IMR-90 (cell line): Measurements from ENCODE around the gene ZFHX3. TPM values are rescaled to one million over a fixed set of nuclear protein-coding genes. Genes with fewer than 3 reads are reported as not detected.

Source experiments
- ATAC-seq: fragments of 200-7000 bp; cut with Tn5 transposase; 2 replicates; pipeline ENCODE4 v1.9.1; 2020; ENCODE audit warnings: low read depth, mild to moderate bottlenecking, moderate library complexity
- BruUV-seq: library from RNA; stranded (reverse); fragments of 400-500 nt; replicated peaks from 2 replicates; lab custom pipeline; 2021; lab: Mats Ljungman, UMichigan
- CTCF ChIA-PET: fragments of 300-600 bp; formaldehyde crosslinking; extraction: SDS; loops from one replicate; lab custom pipeline; 2021; ENCODE audit warnings: antibody characterized with exemption; lab: Yijun Ruan, JAX
- POLR2A ChIA-PET: fragments of 300-600 bp; sonication (Branson Sonifier 250); formaldehyde crosslinking; loops from one replicate; lab custom pipeline; 2022; ENCODE audit warnings: antibody characterized with exemption; ENCODE audit not compliant: unreplicated experiment; lab: Charles Lee
- DNase-seq: peaks from one replicate; pipeline ENCODE4 v3.0.0; 2013
- H2AFZ ChIP-seq: replicated peaks from 2 replicates; pipeline ENCODE3; 2013; ENCODE audit warnings: low read length, mild to moderate bottlenecking; ENCODE audit not compliant: poor library complexity
- H2AK5ac ChIP-seq: 2 replicates; pipeline ENCODE4 v1.6.1; 2013; ENCODE audit warnings: low read depth, low read length, inconsistent platforms
- H2AK9ac ChIP-seq: replicated peaks from 2 replicates; pipeline ENCODE3; 2013; ENCODE audit warnings: mild to moderate bottlenecking, low read depth, low read length, moderate library complexity; ENCODE audit not compliant: poor library complexity
- H2BK120ac ChIP-seq: 2 replicates; pipeline ENCODE4 v1.6.1; 2013; ENCODE audit warnings: low read depth, low read length, inconsistent platforms
- H2BK15ac ChIP-seq: 3 replicates; pipeline ENCODE4 v1.6.1; 2013; ENCODE audit warnings: low read depth, low read length, inconsistent platforms
- H2BK20ac ChIP-seq: 2 replicates; pipeline ENCODE4 v1.6.1; 2013; ENCODE audit warnings: low read depth, mild to moderate bottlenecking, inconsistent platforms, low read length, moderate library complexity
- H2BK5ac ChIP-seq: 2 replicates; pipeline ENCODE4 v1.6.1; 2013; ENCODE audit warnings: mild to moderate bottlenecking, low read depth, low read length, inconsistent platforms; ENCODE audit not compliant: poor library complexity, severe bottlenecking
- H3K14ac ChIP-seq: replicated peaks from 2 replicates; pipeline ENCODE4 v1.6.1; 2013; ENCODE audit warnings: low read depth, low read length, inconsistent platforms
- H3K18ac ChIP-seq: 2 replicates; pipeline ENCODE4 v1.6.1; 2013; ENCODE audit warnings: low read depth, low read length, control low read depth
- H3K23ac ChIP-seq: 2 replicates; pipeline ENCODE4 v1.6.1; 2013; ENCODE audit warnings: low read depth, low read length, inconsistent platforms
- H3K27ac ChIP-seq: 2 replicates; pipeline ENCODE4 v1.5.1; 2013; ENCODE audit warnings: mild to moderate bottlenecking, control low read depth, low read length; ENCODE audit not compliant: insufficient read depth
- H3K27me3 ChIP-seq: 2 replicates; pipeline ENCODE4 v1.6.1; 2013; ENCODE audit warnings: low read length; ENCODE audit not compliant: control insufficient read depth, insufficient read depth
- H3K36me3 ChIP-seq: 2 replicates; pipeline ENCODE4 v1.6.1; 2013; ENCODE audit warnings: low read length, mixed read lengths; ENCODE audit not compliant: control insufficient read depth, insufficient read depth
- H3K4ac ChIP-seq: 2 replicates; pipeline ENCODE4 v1.6.1; 2013; ENCODE audit warnings: low read depth, low read length, inconsistent platforms
- H3K4me1 ChIP-seq: 2 replicates; pipeline ENCODE4 v1.6.1; 2013; ENCODE audit warnings: low read length, mixed read lengths; ENCODE audit not compliant: control insufficient read depth, insufficient read depth
- H3K4me2 ChIP-seq: 2 replicates; pipeline ENCODE4 v1.6.1; 2013; ENCODE audit warnings: low read depth, mild to moderate bottlenecking, control low read depth, low read length, moderate library complexity
- H3K4me3 ChIP-seq: 2 replicates; pipeline ENCODE4 v1.5.1; 2013; ENCODE audit warnings: low read depth, mild to moderate bottlenecking, control low read depth, low read length, moderate library complexity; ENCODE audit not compliant: insufficient read depth
- H3K56ac ChIP-seq: 2 replicates; pipeline ENCODE4 v1.6.1; 2013; ENCODE audit warnings: low read length, inconsistent platforms; ENCODE audit not compliant: insufficient read depth; ENCODE audit errors: extremely low read depth
- H3K79me1 ChIP-seq, 2 experiments: 2 replicates each; pipeline ENCODE4 v1.6.1; 2013; ENCODE audit warnings: low read length in 2 of 2, inconsistent platforms in 1 of 2, low read depth in 1 of 2
- H3K9ac ChIP-seq: 2 replicates; pipeline ENCODE4 v1.6.1; 2013; ENCODE audit warnings: low read depth, low read length, control low read depth
- H3K9me1 ChIP-seq: 2 replicates; pipeline ENCODE4 v1.6.1; 2013; ENCODE audit warnings: low read length, inconsistent platforms; ENCODE audit not compliant: insufficient read depth
- H3K9me3 ChIP-seq: 2 replicates; pipeline ENCODE4 v1.6.1; 2013; ENCODE audit warnings: low read length; ENCODE audit not compliant: control insufficient read depth, insufficient read depth
- H4K20me1 ChIP-seq: 2 replicates; pipeline ENCODE4 v1.6.1; 2013; ENCODE audit warnings: low read length, inconsistent platforms; ENCODE audit not compliant: insufficient read depth
- H4K5ac ChIP-seq: 2 replicates; pipeline ENCODE4 v1.6.1; 2013; ENCODE audit warnings: mild to moderate bottlenecking, low read depth, low read length, control low read depth
- H4K8ac ChIP-seq, 2 experiments: 2 replicates each; pipeline ENCODE4 v1.6.1; 2013; ENCODE audit warnings: low read depth in 2 of 2, low read length in 2 of 2, control low read depth in 1 of 2, inconsistent platforms in 1 of 2
- H4K91ac ChIP-seq: 2 replicates; pipeline ENCODE4 v1.6.1; 2013; ENCODE audit warnings: low read depth, low read length, inconsistent platforms; ENCODE audit not compliant: insufficient read depth
- NFE2L2 ChIP-seq: fragments of 150-350 bp; IDR thresholded peaks from 2 replicates; pipeline ENCODE4 v1.6.1; 2016; ENCODE audit warnings: low read depth, mild to moderate bottlenecking, low read length
- RFX5 ChIP-seq: IDR thresholded peaks from 2 replicates; pipeline ENCODE4 v1.8.0; 2012; ENCODE audit warnings: low read depth, mild to moderate bottlenecking, low read length, moderate library complexity
- WGBS, 2 experiments: methylation state at CpG; one replicate each; pipeline versions ENCODE4 v1.1.5 to v1.1.7; 2013; ENCODE audit warnings: missing lambda C conversion rate in 2 of 2; ENCODE audit not compliant: insufficient read length in 1 of 2; ENCODE audit errors: extremely low coverage in 2 of 2; 5-methylcytosine and 5-hydroxymethylcytosine counted together
- dilution Hi-C: fragments of 300-500 bp; cut with HindIII; formaldehyde crosslinking; loops from one replicate; pipeline ENCODE4 v1.14.3; 2018; ENCODE audit warnings: low sequenced_read_pairs; ENCODE audit not compliant: unreplicated experiment
- in situ Hi-C: fragments of 300-500 bp; cut with MboI; formaldehyde crosslinking; loops from 3 replicates; pipeline ENCODE4 v1.14.3; 2019; ENCODE audit warnings: low sequenced_read_pairs, inconsistent platforms, mixed read lengths
- intact Hi-C: fragments of 100-400 bp; cut with micrococcal nuclease; formaldehyde crosslinking; loops from 2 replicates; pipeline ENCODE4 v1.10.0; 2022
- polyA plus RNA-seq, 3 experiments: library from polyadenylated mRNA; depleted of rRNA; stranded (reverse); fragments of >200 nt; gene quantifications; 2 replicates each; pipeline ENCODE4 v1.2.3, GENCODE V29; 2012; ENCODE audit warnings: low replicate concordance in 1 of 3
- total RNA-seq: library from RNA; depleted of rRNA; stranded (reverse); fragments of >200 nt; gene quantifications from 2 replicates; pipeline ENCODE4 v1.2.3, GENCODE V29; 2012
- TF ChIP-seq, protein P1 (sequence below): conservative IDR thresholded peaks from 2 replicates; pipeline ENCODE4 v1.5.1; 2012; ENCODE audit warnings: mild to moderate bottlenecking, low read depth, low read length, improper control_type of control experiment

ZFHX3 gene
- total and polyA plus RNA-seq, 2 of the 4 experiments (the other 2 are of a cell fraction): 1.4 to 1.7 TPM

DNA sequence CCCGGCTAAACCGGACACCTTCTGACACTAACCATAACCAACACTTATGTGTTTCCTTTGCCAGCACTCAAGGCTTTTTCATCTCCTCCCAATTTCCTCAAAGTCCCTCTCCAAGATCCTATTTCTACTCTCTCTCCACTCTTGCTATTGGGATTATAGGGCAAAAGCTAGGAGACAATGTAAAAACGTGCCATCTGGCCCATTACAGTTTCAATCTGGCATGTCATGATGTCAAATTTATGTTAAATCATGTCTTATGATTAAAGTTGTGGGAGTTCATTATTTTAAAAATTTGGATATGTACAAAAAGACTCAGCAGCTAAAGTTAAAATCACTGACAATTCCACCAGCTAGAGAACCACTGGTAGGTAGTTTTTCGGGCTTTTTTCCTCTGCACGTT, 77.3 kb downstream of the ZFHX3 start:
- H3K18ac ChIP-seq: no peak overlapping the region
- H2AK9ac ChIP-seq: no peak overlapping the region
- no peak overlapping the region for H3K4ac ChIP-seq
- in situ Hi-C loops: no loop called here
- no peak overlapping the region for H2AFZ ChIP-seq
- H3K36me3 ChIP-seq: no peaks in the 10 kb centered on the region; the same call in 1 of the 2 replicates
- no peak overlapping the region for H3K4me2 ChIP-seq
- WGBS, 2 experiments: 100% methylated on average over 2 of the region's 5 CpGs; no CpG with 5 or more reads in 1 of the 2 experiments
- H2BK20ac ChIP-seq: no peak overlapping the region
- no peak overlapping the region; the same call in 1 of the 2 replicates for H4K91ac ChIP-seq
- no peaks in the 10 kb centered on the region for H3K27me3 ChIP-seq
- TF ChIP-seq NFE2L2 (no peak), RFX5 (no peak)
- TF ChIP-seq, protein P1, sequence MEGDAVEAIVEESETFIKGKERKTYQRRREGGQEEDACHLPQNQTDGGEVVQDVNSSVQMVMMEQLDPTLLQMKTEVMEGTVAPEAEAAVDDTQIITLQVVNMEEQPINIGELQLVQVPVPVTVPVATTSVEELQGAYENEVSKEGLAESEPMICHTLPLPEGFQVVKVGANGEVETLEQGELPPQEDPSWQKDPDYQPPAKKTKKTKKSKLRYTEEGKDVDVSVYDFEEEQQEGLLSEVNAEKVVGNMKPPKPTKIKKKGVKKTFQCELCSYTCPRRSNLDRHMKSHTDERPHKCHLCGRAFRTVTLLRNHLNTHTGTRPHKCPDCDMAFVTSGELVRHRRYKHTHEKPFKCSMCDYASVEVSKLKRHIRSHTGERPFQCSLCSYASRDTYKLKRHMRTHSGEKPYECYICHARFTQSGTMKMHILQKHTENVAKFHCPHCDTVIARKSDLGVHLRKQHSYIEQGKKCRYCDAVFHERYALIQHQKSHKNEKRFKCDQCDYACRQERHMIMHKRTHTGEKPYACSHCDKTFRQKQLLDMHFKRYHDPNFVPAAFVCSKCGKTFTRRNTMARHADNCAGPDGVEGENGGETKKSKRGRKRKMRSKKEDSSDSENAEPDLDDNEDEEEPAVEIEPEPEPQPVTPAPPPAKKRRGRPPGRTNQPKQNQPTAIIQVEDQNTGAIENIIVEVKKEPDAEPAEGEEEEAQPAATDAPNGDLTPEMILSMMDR: no peak
- no peak overlapping the region for H2BK120ac ChIP-seq
- H3K4me3 ChIP-seq: no peak overlapping the region
- ATAC-seq (no peak), DNase-seq (no peak)
- no peak overlapping the region for H2BK15ac ChIP-seq
- no peaks in the 10 kb centered on the region for H3K9me3 ChIP-seq
- H3K23ac ChIP-seq: no peak overlapping the region
- H3K56ac ChIP-seq: no peak overlapping the region
- no peak overlapping the region for H3K9ac ChIP-seq
- dilution Hi-C loops: no loop called here
- H3K9me1 ChIP-seq: peaks cover 2% of the 10 kb centered on the region; the same call in 1 of the 2 replicates
- peaks cover 22% of the 10 kb centered on the region for H4K20me1 ChIP-seq
- no peak overlapping the region for H3K27ac ChIP-seq
- H2AK5ac ChIP-seq: no peak overlapping the region
- no peak overlapping the region for H3K14ac ChIP-seq
- H2BK5ac ChIP-seq: no peak overlapping the region
- peaks cover 41 to 58% of the 10 kb centered on the region in 2 experiments for H3K79me1 ChIP-seq
- ChIA-PET POLR2A (no interaction called here), CTCF (interaction anchor here (0.7 kb wide), 1 partner anchor 63 kb away, joined by 4 read pairs; no protein-coding TSS in a partner anchor)
- no TSS peak for BruUV-seq
- H3K4me1 ChIP-seq: no peaks in the 10 kb centered on the region
- no peak overlapping the region for H4K5ac ChIP-seq
- H4K8ac ChIP-seq: no peak overlapping the region
- intact Hi-C loops: no loop called here
